ENCODE measurements around the gene POU4F1.

Gene POU4F1

DNA sequence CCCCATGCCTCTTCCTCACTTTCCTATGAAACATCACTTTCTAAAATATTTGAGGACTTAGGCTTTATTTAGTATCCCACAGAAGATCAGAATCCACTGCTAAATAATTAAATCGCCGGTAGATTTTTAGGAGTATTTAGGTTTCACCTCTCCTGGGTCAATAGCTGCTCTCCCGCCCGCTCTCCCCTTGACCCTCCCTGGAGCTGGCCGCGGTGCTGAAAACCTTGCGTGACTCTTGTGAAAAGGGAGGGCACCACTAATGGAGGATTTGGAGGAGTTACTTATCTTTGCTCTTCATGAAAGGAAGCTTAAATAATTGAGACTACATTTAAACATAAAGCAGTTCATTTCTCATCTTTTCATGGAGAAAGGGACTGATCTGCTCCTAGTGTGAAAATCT is 14.1 kb downstream of the POU4F1 start:
- peak; percentile 85 for DNase-seq

DNA sequence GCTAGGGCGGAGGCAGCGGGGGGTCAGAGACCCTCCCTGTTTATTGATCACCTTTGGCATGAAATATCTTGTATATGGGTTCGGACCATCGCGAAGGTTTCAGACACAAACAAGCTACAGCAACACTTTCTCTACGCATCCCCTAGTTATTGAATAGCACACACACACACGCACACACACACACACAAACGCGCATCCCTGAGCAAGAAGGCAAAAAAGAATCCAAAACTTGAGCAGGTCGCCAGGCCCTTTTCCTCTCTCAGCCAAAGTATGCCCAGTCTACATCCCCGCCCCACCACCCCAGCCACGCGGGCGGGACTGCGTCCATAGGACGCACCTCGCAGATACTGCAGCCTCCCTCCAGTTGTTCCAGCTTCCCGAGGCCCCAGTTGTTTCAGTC is 16.0 kb downstream of the POU4F1 start:
- no peak for DNase-seq

DNA sequence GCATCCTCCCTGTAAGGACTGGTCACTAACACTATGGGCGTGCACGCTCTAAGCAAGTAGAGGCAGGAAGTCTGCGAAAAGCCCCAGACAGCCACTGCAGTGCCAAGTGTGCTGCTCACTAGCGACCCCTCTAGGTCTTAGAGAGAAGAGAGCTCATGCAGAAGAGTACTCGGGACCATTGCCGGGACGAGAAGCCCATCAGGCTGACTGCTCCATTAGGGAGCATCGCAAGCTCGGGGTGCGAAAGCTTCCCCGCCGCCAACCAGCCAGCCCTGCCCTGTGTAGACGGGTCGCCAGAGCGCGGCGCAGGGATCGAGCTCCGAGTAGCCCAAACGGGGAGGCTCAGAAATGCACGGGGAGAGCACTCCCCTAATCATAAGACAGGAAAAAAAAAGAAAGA is 16.6 kb downstream of the POU4F1 start:
- DNase-seq: peak; percentile 19

DNA sequence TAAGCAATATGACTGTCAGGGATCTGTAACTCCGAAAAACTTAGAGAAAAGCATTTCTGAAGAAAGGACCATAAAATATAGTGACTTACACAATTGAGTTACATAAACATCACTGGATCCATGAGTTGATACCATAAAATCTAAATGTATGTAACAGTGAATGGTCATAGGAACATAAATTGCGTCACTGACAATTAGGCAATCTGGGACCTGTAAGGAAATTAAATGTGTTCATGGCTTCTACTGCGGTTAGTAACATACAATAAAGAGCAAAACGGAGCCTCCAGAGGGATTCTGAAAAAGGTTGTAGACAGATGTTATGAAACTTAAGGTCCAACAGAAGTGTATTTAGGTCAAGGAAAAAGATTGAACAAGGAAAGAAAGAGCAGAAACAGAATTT is 27.1 kb downstream of the POU4F1 start:
- no peak for DNase-seq

DNA sequence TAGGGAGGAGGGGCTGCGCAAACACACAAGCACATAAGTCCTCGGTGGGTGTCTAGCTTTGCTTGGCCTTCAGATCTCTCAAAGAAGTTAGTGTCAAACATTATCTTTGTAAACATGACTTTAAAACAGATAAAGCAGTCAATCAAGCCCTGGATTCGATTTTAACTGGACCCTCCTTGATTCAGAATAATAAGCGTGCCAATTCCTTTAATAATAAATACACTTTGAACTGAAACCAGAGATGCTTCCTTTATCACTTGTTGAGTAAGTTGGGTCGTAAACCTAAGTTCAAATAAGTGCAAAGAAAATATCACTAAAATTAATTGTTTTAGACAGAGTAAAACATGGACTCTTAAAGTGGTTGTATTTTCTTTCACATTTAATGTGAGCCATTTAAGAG is 30.9 kb downstream of the POU4F1 start:
- DNase-seq: no peak

DNA sequence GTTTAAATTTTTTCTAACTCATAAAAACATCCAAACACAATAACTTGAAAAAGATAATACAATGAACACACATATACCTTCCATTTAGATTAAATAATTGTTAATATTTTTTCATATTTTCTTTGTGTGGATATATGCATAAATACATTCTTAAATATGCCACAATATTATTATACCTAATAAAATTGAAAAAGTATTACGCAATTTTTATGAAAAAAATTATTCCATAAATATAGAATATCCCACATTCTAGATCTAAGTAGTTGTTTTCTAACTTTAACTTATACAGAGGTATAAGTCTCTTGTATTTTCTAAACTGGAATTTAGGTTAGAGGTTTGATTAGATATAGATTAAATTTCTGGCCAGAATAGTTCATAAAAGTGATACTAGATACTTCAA is 34.3 kb downstream of the POU4F1 start:
- DNase-seq: no peak

DNA sequence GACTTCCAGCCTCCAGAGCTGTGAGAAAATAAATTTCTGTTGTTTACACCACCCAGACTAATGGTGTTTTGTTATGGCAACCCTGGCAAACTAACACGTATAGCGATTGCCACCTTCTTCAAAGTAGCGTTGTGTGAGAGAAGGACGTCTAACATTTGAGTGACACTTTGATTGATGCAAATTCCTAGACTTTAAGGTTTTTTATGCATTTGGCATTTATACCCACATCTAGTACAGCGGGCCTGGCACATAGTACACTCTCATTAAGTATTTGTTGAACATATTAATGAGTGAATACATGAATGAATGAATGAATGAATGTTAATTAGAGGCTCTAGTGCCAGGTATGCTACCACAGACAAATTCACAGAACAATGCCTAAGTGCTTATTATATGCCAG is 36.7 kb downstream of the POU4F1 start:
- DNase-seq: no peak

DNA sequence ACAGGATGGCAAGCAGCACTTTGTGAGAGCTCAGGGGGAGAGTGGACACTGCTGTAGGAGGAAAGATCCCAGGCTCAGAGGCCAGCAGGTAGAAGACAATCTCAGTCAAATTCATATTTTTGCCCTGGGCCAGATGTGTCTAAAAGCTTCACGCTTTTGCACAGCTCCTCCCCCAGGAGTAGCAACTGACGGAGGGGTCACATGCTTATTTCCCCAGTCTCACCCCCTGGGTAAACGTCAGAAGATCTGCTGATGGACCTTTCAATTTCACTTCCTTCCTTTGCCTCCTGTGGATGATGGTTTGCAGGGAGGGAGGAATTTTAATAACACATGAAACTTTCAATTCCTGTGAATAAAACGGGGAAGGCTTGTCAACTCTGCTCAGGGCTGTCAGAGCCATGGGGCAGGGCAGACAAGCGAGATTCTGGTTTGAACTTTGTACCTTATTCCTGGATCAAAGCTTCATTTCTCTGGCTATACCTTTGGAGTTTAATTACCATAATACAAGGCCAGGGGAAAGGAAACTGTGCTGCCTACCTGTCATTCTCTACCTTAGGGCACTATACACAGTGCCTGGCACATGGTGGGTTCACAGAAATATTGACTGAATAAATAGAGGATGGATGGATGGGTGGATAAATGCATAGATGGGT is 41.0 kb downstream of the POU4F1 start:
- DNase-seq: no peak

All from OCI-M1 (cell line).